Retinal pigment epithelial cell (primary cell): ENCODE measurements around the gene ACOD1.

Source experiments
- DNase-seq: peaks from one replicate; pipeline ENCODE4 v3.0.0-alpha.2; 2010; ENCODE audit warnings: low read depth
- H3K4me3 ChIP-seq: 2 replicates; pipeline ENCODE4 v1.5.1; 2011; ENCODE audit warnings: mild to moderate bottlenecking, low read length, control low read depth, moderate library complexity
- CTCF ChIP-seq: conservative IDR thresholded peaks from 2 replicates; pipeline ENCODE4 v1.5.1; 2011; ENCODE audit warnings: low read depth, low read length, control low read depth, inconsistent platforms

ACOD1 gene

GRCh38 chr13:76921516-76921915 is 26.8 kb upstream of the ACOD1 start:
- H3K4me3 ChIP-seq = no peak overlapping the region
- DNase-seq = no peak
- TF ChIP-seq CTCF = no peak

- no peak for TF ChIP-seq CTCF
- DNase-seq = no peak
- no peak overlapping the region for H3K4me3 ChIP-seq
Measured at GRCh38 chr13:76925115-76925514, 23.2 kb upstream of the ACOD1 start.

GRCh38 chr13:76927955-76928354 is 20.4 kb upstream of the ACOD1 start:
- no peak for DNase-seq
- no peak for TF ChIP-seq CTCF
- H3K4me3 ChIP-seq = no peak overlapping the region

- no peak for TF ChIP-seq CTCF
- no peak overlapping the region for H3K4me3 ChIP-seq
- no peak for DNase-seq
Measured at GRCh38 chr13:76928456-76928855, 19.9 kb upstream of the ACOD1 start.

GRCh38 chr13:76929320-76929719 is 19.0 kb upstream of the ACOD1 start:
- no peak overlapping the region for H3K4me3 ChIP-seq
- TF ChIP-seq CTCF = no peak
- no peak for DNase-seq

GRCh38 chr13:76929851-76930374 is 18.4 kb upstream of the ACOD1 start:
- H3K4me3 ChIP-seq = no peak overlapping the region
- no peak for DNase-seq
- TF ChIP-seq CTCF = no peak

- no peak for TF ChIP-seq CTCF
- no peak overlapping the region for H3K4me3 ChIP-seq
Measured at GRCh38 chr13:76932076-76932475, 16.2 kb upstream of the ACOD1 start.

More at GRCh38 chr13:76932076-76932475, 16.2 kb upstream of the ACOD1 start:
- no peak for DNase-seq
